ENCODE data around the gene FDX2. TPM values are rescaled to one million over a fixed set of nuclear protein-coding genes. Genes with fewer than 3 reads are reported as not detected.

The FDX2 gene
- total and polyA plus RNA-seq, 2 of the 8 experiments (the other 6 are each of a cell fraction or from before 2014, with no cell fraction given) = 27.0 to 64.4 TPM

GRCh38 chr19:10278935-10279334 is 36.9 kb downstream of the FDX2 start (continued):
- TF ChIP-seq CHD7 (IDR thresholded peaks at IDR 0.05; ENCODE audit: insufficient replicate concordance, low read length) (no peak), POU5F1 (IDR thresholded peaks at IDR 0.05; ENCODE audit: low read depth, low read length) (no peak), GTF2F1 (IDR thresholded peaks at IDR 0.05; ENCODE audit: borderline replicate concordance, low read depth, low read length) (no peak), E2F6 (IDR thresholded peaks at IDR 0.05) (no peak), BACH1 (IDR thresholded peaks at IDR 0.05; ENCODE audit: low read length) (no peak), MAFK (IDR thresholded peaks at IDR 0.05; ENCODE audit: low read depth, low read length) (no peak), ASH2L (IDR thresholded peaks at IDR 0.05; ENCODE audit: low read length) (no peak), HDAC6 (IDR thresholded peaks at IDR 0.05; ENCODE audit: low read depth, low read length) (no peak), SIN3A (conservative IDR thresholded peaks at IDR 0.05 in 1 of 2, IDR thresholded peaks at IDR 0.05 in 1 of 2; ENCODE audit: low read depth in 1 of 2, low read length in 2 of 2) (no peak), RXRA (IDR thresholded peaks at IDR 0.05; ENCODE audit: insufficient read depth, low read depth, low read length) (no peak), TBP (IDR thresholded peaks at IDR 0.05; ENCODE audit: low read depth, low read length) (no peak)
